PC-3 (cell line): Measurements from ENCODE around the gene AOPEP. TPM values are rescaled to one million over a fixed set of nuclear protein-coding genes. Genes with fewer than 3 reads are reported as not detected.

Source experiments
- ATAC-seq: fragments of 200-7000 bp; cut with Tn5 transposase; 2 replicates; pipeline ENCODE4 v1.9.1; 2020; ENCODE audit warnings: mild to moderate bottlenecking, moderate library complexity
- BruUV-seq: library from RNA; stranded (reverse); fragments of 400-500 nt; replicated peaks from 2 replicates; lab custom pipeline; 2021; lab: Mats Ljungman, UMichigan
- CTCF ChIA-PET: fragments of 300-600 bp; sonication (Branson Sonifier 250); formaldehyde crosslinking; loops from one replicate; lab custom pipeline; 2022; ENCODE audit warnings: antibody characterized with exemption; lab: Charles Lee
- POLR2A ChIA-PET: fragments of 300-600 bp; sonication (Branson Sonifier 250); formaldehyde crosslinking; loops from one replicate; lab custom pipeline; 2022; ENCODE audit warnings: antibody characterized with exemption; ENCODE audit not compliant: unreplicated experiment; lab: Charles Lee
- DNase-seq: peaks from one replicate; pipeline ENCODE4 v3.0.0-alpha.2; 2015
- H2AFZ ChIP-seq: fragments of 300-600 bp; sonication (generic); 2 replicates; pipeline ENCODE4 v1.6.0; 2016; ENCODE audit warnings: antibody characterized with exemption, low read length
- H3F3A ChIP-seq: fragments of 300-600 bp; sonication (generic); one replicate; pipeline ENCODE4 v1.6.0; 2017; ENCODE audit warnings: antibody characterized with exemption, low read length, control low read depth, mild to moderate bottlenecking; ENCODE audit not compliant: unreplicated experiment
- H3K27ac ChIP-seq: fragments of 300-600 bp; sonication (generic); 2 replicates; pipeline ENCODE4 v1.5.1; 2016; ENCODE audit warnings: mild to moderate bottlenecking, low read length
- H3K27me3 ChIP-seq: fragments of 300-600 bp; sonication (generic); 2 replicates; pipeline ENCODE4 v1.6.1; 2016; ENCODE audit warnings: low read length, mixed read lengths
- H3K36me3 ChIP-seq: fragments of 300-600 bp; sonication (generic); 2 replicates; pipeline ENCODE4 v1.6.1; 2016; ENCODE audit warnings: low read depth, mixed run types, low read length, mixed read lengths
- H3K4me1 ChIP-seq: fragments of 300-600 bp; sonication (generic); 2 replicates; pipeline ENCODE4 v1.5.1; 2016; ENCODE audit warnings: low read length; ENCODE audit not compliant: insufficient read depth
- H3K4me2 ChIP-seq: fragments of 300-600 bp; sonication (generic); 2 replicates; pipeline ENCODE4 v1.6.0; 2016; ENCODE audit warnings: low read length
- H3K4me3 ChIP-seq: fragments of 300-600 bp; sonication (generic); 2 replicates; pipeline ENCODE4 v1.5.1; 2016; ENCODE audit warnings: mild to moderate bottlenecking, low read length, mixed read lengths
- H3K79me2 ChIP-seq: fragments of 300-600 bp; sonication (generic); 2 replicates; pipeline ENCODE4 v1.6.1; 2017; ENCODE audit warnings: low read length, mixed read lengths
- H3K9ac ChIP-seq: fragments of 300-600 bp; sonication (generic); 2 replicates; pipeline ENCODE4 v1.6.0; 2016; ENCODE audit warnings: mild to moderate bottlenecking, low read length
- H3K9me2 ChIP-seq: fragments of 300-600 bp; sonication (generic); replicated peaks from 2 replicates; pipeline ENCODE4 v1.6.1; 2016; ENCODE audit warnings: mixed run types, low read length, mixed read lengths
- H3K9me3 ChIP-seq: fragments of 300-600 bp; sonication (generic); 2 replicates; pipeline ENCODE4 v1.6.1; 2016; ENCODE audit warnings: low read length, mixed read lengths
- H4K20me1 ChIP-seq: fragments of 300-600 bp; sonication (generic); 2 replicates; pipeline ENCODE4 v1.6.1; 2016; ENCODE audit warnings: low read length, mixed read lengths
- CTCF ChIP-seq: fragments of 300-600 bp; sonication (generic); conservative IDR thresholded peaks from 2 replicates; pipeline ENCODE4 v1.5.1; 2017; ENCODE audit warnings: antibody characterized with exemption, low read depth, mild to moderate bottlenecking, low read length
- EZH2 ChIP-seq: fragments of 300-600 bp; sonication (generic); IDR thresholded peaks from one replicate; pipeline ENCODE4 v1.6.1; 2017; ENCODE audit warnings: antibody characterized with exemption, mild to moderate bottlenecking, low read length; ENCODE audit not compliant: unreplicated experiment
- EZH2phosphoT487 ChIP-seq: fragments of 300-600 bp; sonication (generic); IDR thresholded peaks from 2 replicates; pipeline ENCODE4 v1.6.1; 2018; ENCODE audit warnings: mild to moderate bottlenecking, antibody characterized with exemption, low read length, borderline replicate concordance
- intact Hi-C: fragments of 100-400 bp; cut with micrococcal nuclease; formaldehyde crosslinking; loops from 2 replicates; pipeline ENCODE4 v1.9.0; 2023
- total RNA-seq: library from RNA; depleted of rRNA; stranded (reverse); fragments of >200 nt; gene quantifications from 2 replicates; pipeline ENCODE4 v1.2.3, GENCODE V29; 2014

AOPEP gene
- total RNA-seq, 1 experiment from 2014 or later: 23.1 TPM

- DNase-seq (no peak), ATAC-seq (no peak)
- Histone ChIP-seq H3K4me2 (no peak overlapping the region), H3K27ac (no peak overlapping the region), H4K20me1 (no peaks in the 10 kb centered on the region), H3K9me2 (no peaks in the 10 kb centered on the region), H3K79me2 (no peaks in the 10 kb centered on the region), H2AFZ (no peak overlapping the region), H3K4me1 (no peaks in the 10 kb centered on the region), H3K4me3 (no peak overlapping the region), H3K36me3 (no peaks in the 10 kb centered on the region), H3K9ac (no peak overlapping the region), H3K9me3 (no peaks in the 10 kb centered on the region), H3F3A (no peaks in the 10 kb centered on the region), H3K27me3 (no peaks in the 10 kb centered on the region)
- POLR2A ChIA-PET: no interaction called here
- no peak for TF ChIP-seq CTCF
- no peak for TF ChIP-seq EZH2phosphoT487
- TF ChIP-seq EZH2: no peak
- intact Hi-C loops: no loop called here
- no TSS peak for BruUV-seq
- CTCF ChIA-PET: no interaction called here
Measured at GRCh38 chr9:94700445-94700844, 26.1 kb upstream of the AOPEP start.

GRCh38 chr9:94703488-94704140, 22.9 kb upstream of the AOPEP start:
- Histone ChIP-seq H3F3A (no peaks in the 10 kb centered on the region), H3K36me3 (no peaks in the 10 kb centered on the region), H3K9me3 (no peaks in the 10 kb centered on the region), H3K27ac (no peak overlapping the region), H3K4me2 (no peak overlapping the region), H3K9me2 (no peaks in the 10 kb centered on the region), H3K27me3 (no peaks in the 10 kb centered on the region), H3K4me1 (no peaks in the 10 kb centered on the region), H3K79me2 (no peaks in the 10 kb centered on the region), H2AFZ (no peak overlapping the region), H4K20me1 (no peaks in the 10 kb centered on the region), H3K4me3 (no peak overlapping the region), H3K9ac (no peak overlapping the region)
- TF ChIP-seq EZH2phosphoT487 (no peak), EZH2 (no peak), CTCF (no peak)
- ChIA-PET CTCF (no interaction called here), POLR2A (no interaction called here)
- intact Hi-C loops: no loop called here
- DNase-seq: no peak
- no TSS peak for BruUV-seq
- no peak for ATAC-seq

GRCh38 chr9:94705162-94705702, 21.3 kb upstream of the AOPEP start:
- no peak overlapping the region for H3K9ac ChIP-seq
- H3F3A ChIP-seq: no peaks in the 10 kb centered on the region
- ChIA-PET POLR2A (no interaction called here), CTCF (no interaction called here)
- TF ChIP-seq EZH2: no peak
- DNase-seq: no peak
- BruUV-seq: no TSS peak
- H3K9me3 ChIP-seq: no peaks in the 10 kb centered on the region
- no peak overlapping the region for H3K4me3 ChIP-seq
- H2AFZ ChIP-seq: no peak overlapping the region
- intact Hi-C loops: no loop called here
- H3K4me2 ChIP-seq: no peak overlapping the region
- ATAC-seq: no peak
- H3K9me2 ChIP-seq: no peaks in the 10 kb centered on the region
- no peaks in the 10 kb centered on the region for H4K20me1 ChIP-seq
- H3K36me3 ChIP-seq: no peaks in the 10 kb centered on the region
- no peaks in the 10 kb centered on the region for H3K4me1 ChIP-seq
- H3K79me2 ChIP-seq: no peaks in the 10 kb centered on the region
- no peaks in the 10 kb centered on the region for H3K27me3 ChIP-seq
- no peak overlapping the region for H3K27ac ChIP-seq
